A673 (cell line): ENCODE data around the gene GNG11.

Experiments
- EZH2 ChIP-seq: fragments of 200-600 bp; sonication (generic); IDR thresholded peaks from 2 replicates; pipeline ENCODE4 v1.6.1; 2017; ENCODE audit warnings: borderline replicate concordance, low read depth, mild to moderate bottlenecking, mixed read lengths, antibody characterized with exemption, low read length; ENCODE audit not compliant: poor library complexity, severe bottlenecking
- TF ChIP-seq, protein P1 (sequence below): fragments of 300-800, 200-600 bp; sonication (generic); conservative IDR thresholded peaks from 2 replicates; pipeline ENCODE4 v1.5.1; 2017; ENCODE audit warnings: low read depth, mild to moderate bottlenecking, antibody characterized with exemption, low read length, moderate library complexity, mixed read lengths

- TF ChIP-seq, protein P1, sequence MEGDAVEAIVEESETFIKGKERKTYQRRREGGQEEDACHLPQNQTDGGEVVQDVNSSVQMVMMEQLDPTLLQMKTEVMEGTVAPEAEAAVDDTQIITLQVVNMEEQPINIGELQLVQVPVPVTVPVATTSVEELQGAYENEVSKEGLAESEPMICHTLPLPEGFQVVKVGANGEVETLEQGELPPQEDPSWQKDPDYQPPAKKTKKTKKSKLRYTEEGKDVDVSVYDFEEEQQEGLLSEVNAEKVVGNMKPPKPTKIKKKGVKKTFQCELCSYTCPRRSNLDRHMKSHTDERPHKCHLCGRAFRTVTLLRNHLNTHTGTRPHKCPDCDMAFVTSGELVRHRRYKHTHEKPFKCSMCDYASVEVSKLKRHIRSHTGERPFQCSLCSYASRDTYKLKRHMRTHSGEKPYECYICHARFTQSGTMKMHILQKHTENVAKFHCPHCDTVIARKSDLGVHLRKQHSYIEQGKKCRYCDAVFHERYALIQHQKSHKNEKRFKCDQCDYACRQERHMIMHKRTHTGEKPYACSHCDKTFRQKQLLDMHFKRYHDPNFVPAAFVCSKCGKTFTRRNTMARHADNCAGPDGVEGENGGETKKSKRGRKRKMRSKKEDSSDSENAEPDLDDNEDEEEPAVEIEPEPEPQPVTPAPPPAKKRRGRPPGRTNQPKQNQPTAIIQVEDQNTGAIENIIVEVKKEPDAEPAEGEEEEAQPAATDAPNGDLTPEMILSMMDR = no peak
- TF ChIP-seq EZH2 = no peak
Measured at GRCh38 chr7:93890464-93891068, 31.0 kb upstream of the GNG11 start, which contains the start of gene TFPI2.
